ENCODE data around the gene MTG2.
"Not testable (repeated sequence)": the region's sequence is repeated elsewhere in the genome, so short reads cannot be mapped to it uniquely, and the experiment has no call there.

The MTG2 gene

GRCh38 chr20:62146019-62146755 lies 36.6 kb upstream of the MTG2 start:
- no peak for DNase-seq (ENCODE audit: low read depth in 2 of 2)

DNA sequence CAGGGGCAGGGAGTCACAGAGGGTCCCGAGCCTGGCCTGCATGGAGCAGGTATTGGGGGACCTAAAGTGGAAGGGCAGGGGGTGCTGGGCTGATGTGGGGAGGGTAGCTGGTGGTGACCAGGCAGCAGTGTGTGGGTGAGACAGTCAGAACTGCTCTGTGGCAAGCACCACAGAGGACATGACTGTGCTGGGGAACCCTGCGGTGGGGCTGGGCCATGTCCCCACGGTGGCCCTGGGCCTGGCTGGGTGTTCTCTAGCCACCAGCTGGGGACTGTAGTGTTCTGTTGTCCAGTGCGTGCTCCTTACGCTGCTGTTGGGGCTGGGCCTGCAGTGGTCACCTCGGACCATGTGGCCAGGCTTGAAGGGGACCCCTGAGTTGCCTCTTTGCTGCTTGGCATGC lies 35.7 kb upstream of the MTG2 start:
- DNase-seq (ENCODE audit: low read depth in 2 of 2), result no peak

DNA sequence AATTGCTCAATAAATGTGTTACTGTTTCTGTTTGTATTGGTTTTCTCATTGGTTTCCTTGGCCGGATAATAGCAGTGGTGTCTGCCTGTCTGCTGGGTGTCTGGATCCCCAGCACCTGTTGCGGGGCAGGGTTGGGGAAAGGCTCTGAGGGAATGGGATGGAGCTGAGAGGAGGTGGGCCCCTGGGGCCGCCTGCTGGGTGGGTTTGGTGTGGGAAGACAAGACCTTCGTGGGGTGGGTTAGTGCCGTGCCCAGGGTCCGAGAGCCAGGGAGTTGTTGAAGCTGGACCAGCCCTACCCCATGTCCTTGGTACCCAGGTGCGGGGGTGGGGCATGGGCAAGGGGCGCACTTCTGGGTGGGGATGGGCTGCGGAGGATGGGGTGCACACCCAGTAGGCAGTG lies 35.3 kb upstream of the MTG2 start:
- no peak for DNase-seq (ENCODE audit: low read depth in 2 of 2)

- DNase-seq (ENCODE audit: low read depth in 2 of 2), result not testable (repeated sequence)
Measured at GRCh38 chr20:62148383-62148782, 34.4 kb upstream of the MTG2 start.

DNA sequence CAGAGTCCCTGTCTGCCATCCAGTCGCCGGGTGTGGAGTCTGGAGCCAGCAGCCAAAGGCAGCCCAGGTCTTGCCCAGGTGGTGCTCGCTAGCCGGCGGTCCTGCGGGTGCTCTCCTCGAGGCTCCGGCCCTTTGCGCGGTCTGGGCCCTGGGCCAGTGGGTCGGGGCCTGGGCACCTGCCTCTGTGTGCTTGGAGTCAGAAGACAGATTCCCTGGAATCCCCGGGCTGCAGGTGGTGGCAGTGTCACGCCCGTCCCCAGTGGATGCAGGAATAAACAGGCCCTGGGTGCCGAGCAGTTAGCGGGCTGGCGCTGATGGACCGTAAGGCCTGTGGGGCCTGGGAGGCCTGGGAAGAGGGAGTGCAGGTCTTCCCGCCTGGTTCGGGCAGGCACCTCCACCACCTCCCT lies 33.9 kb upstream of the MTG2 start:
- DNase-seq (ENCODE audit: low read depth in 2 of 2), result no peak

DNA sequence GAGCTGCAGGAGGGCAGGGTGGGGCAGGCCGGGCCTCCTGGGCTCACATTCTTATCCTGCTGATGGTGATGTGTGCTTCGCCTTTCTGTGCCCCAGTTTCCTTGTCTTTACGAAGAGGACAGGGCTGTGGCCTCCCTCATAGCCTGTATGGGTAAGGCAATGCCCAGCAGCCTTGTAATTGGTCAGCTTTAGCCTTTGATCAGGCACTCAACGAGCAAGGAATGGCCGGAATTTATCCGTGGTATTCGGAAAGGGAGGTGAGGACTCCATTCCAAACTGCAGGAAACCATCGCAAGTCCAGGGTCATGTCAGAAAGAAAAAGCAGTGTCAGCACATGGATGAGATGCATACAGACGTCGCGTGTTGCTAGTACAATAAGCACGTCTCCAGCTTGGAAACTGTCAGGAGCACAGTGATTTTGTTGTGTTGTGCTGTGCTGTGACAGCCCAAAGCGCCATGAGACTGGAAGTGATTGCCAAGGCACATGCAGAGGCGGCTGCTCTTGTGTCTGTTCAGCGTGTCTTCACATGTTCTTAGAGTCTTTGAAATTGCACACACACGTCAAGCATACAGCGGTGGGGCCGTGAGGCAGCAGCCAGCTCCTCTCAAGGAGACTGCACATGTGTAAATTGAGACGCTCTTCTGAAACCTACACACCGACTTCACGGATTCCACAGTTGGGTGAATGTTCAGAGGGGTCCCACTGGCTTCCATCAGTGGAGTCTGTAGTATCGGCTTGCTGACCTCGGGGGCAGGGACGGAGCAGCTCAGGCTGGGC lies 33.1 kb upstream of the MTG2 start:
- DNase-seq (ENCODE audit: low read depth in 2 of 2), result no peak

GRCh38 chr20:62150310-62150575 lies 32.6 kb upstream of the MTG2 start:
- no peak for DNase-seq (ENCODE audit: low read depth in 2 of 2)

- no peak for DNase-seq (ENCODE audit: low read depth in 2 of 2)
Measured at GRCh38 chr20:62151225-62151624, 31.6 kb upstream of the MTG2 start.

DNA sequence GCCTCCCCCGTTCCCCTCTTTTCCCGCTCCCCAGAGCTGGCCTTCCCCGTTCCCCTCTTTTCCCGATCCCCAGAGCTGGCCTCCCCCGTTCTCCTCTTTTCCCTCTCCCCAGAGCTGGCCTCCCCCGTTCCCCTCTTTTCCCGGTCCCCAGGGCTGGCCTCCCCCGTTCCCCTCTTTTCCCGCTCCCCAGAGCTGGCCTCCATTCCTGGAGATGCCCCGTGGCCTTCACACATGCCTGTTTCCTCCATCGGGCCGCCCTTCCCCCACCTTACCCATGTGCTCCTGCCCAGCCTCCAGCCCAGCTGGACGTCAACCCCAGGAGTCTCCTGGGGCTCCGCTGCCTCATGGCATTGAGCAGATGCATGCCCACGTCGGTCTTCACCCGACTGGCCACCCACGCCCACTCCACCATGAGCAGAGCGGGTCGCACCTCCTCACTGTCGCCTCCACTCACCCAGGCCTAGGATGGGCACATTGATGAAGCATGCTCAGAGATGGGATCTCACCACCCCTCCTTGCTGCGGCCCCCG lies 30.9 kb upstream of the MTG2 start:
- DNase-seq (ENCODE audit: low read depth in 2 of 2), result no peak

GRCh38 chr20:62155428-62156253 lies 27.2 kb upstream of the MTG2 start:
- no peak for DNase-seq (ENCODE audit: low read depth in 2 of 2)

DNA sequence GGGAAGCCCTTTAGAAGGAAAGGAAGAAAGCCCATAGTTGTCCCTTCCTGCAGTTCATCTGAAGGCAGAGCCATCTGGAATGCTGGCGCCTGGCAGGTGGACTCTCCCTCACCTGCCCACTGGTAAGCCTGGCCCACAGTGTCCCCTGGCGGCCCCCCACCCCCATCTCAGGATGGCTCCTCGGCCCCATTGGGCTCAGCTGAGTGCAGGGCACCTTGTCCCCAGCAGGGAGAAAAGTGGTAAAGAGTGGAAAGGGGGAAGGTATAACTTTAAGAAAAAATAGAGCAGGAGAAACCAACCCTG lies 26.6 kb upstream of the MTG2 start:
- no peak for DNase-seq (ENCODE audit: low read depth in 2 of 2)

DNA sequence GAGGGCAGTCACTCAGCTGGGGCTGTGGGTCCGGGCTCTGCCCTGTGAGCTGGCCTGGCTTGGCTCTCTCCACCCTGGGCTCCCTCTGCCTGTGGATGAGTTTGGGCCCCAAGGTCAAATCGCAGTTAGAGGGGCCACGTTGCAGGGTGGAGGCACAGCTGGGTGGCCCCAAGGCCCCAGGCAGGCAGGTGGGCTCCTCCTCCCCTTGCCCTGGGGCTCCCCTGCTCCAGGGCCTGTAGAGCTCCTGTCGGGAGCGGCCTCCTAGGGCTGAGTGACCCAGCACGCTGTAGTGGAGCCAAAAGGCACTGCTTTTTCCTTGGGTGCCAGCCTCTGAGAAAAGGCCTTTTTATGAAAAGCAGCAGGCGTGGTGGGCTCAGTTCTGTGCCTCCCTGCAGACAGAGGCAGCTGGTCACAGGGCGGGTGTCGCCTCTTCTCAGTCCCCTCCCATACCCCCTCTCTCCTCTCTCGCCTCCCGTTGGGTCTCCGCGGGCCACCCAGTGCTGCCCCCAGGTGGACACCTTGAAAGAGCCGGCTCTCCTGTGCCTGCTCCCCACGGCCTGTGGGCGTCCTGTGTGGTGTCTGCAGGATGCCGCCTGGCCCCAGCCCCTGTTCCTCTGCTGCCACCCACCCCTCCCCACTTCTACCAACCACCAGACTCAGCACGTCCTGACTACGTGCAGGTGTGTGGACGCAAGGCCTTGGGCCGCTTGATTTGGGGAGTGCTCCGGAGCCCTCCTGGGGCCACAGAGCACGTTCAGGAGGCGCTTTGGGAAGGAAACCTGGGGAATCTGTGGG lies 26.0 kb upstream of the MTG2 start:
- peak; percentile 52 to 67 for DNase-seq (ENCODE audit: low read depth in 2 of 2)

GRCh38 chr20:62157387-62158087 lies 25.3 kb upstream of the MTG2 start:
- no peak for DNase-seq (ENCODE audit: low read depth in 2 of 2)

DNA sequence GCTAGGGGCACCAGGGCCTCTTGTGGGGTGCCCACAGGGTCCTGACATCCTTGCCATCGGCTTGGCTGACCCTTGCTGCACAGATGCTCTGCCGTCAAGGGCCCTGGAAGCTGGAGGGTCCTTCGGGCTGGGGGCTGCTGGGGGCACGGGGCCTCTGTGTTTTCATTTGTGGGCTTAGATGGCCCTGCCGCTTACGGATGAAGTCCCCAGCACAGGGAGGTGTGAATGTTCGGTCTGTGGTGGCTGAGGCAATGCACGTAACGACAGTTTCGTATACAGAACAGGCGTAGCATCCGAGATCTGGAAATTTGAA lies 24.8 kb upstream of the MTG2 start:
- DNase-seq (ENCODE audit: low read depth in 2 of 2), result no peak

DNA sequence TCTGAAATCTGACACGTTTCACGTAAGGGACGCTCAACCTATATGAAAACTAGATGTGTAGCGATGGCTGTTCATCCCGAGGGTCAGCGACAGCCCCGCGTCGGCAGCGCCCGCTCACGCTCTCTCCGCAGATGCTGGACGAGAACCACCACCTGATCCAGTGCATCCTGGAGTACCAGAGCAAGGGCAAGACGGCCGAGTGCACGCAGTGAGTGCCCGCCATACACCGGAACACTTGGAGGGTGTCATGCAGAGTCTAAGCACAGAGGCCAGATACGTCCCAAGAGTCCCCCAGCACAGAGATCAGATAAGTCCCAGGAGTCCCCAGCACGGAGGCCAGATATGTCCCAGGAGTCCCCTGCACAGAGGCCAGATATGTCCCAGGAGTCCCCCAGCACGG lies 24.3 kb upstream of the MTG2 start:
- DNase-seq (ENCODE audit: low read depth in 2 of 2), result no peak

DNA sequence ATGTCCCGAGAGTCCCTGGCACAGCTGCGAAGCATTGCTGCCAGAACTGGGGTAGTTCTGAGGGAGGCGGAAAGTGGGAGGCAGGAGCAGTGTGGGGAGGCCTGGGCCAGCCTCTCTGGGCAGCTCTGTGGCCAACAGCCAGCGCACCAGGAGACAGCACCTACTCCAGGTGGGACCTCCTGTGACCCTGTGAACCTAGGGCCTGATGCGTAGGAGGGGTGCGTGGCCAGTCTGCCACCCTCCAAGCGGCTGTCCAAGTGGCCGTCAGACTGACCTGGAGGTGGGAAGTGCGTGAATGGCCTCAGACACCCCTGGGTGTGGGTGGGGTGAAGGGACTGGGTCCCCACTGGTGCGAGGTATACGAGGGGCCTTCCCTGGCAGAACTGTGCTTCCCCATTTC lies 23.8 kb upstream of the MTG2 start:
- DNase-seq (ENCODE audit: low read depth in 2 of 2), result no peak

GRCh38 chr20:62159839-62160238 lies 23.0 kb upstream of the MTG2 start:
- peak; percentile 61 to 70 for DNase-seq (ENCODE audit: low read depth in 2 of 2)

GRCh38 chr20:62160253-62160652 lies 22.6 kb upstream of the MTG2 start:
- DNase-seq (ENCODE audit: low read depth in 2 of 2), result no peak

GRCh38 chr20:62160876-62161275 lies 22.0 kb upstream of the MTG2 start:
- no peak for DNase-seq (ENCODE audit: low read depth in 2 of 2)

GRCh38 chr20:62161347-62161746 lies 21.5 kb upstream of the MTG2 start:
- no peak for DNase-seq (ENCODE audit: low read depth in 2 of 2)

DNA sequence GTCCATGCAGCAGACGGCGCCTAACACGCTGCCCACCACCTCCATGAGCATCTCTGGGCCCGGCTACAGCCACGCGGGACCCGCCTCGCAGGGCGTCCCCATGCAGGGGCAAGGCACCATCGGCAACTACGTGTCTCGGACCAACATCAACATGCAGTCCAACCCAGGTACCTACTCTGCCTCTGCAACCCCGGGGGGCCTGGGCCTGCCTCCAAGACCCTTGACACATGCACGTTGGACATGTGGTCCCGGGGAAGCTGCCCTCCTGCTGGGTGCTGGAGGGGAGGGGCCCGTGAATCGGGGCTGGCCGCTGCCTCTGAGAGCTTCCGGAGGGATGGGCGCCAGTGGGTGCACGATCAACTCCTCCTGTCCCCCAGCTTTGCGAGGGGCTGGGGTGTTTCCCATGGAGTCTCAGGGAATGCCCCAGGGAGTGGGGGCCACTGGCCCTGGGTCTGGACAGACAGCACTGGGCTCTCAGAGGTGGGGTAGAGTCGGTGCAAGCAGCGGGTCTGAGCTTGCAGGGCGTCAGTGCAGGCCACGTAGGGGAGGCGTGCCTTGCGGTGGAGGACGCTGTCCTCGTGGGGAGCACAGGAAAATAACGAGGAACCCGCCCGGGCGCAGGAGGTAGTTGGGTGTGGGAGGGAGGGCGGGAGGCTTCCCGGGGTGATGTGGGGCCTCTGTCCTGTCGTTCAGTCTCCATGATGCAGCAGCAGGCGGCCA lies 19.9 kb upstream of the MTG2 start:
- no peak for DNase-seq (ENCODE audit: low read depth in 2 of 2)

Data from stimulated activated CD4-positive, alpha-beta T cell treated with anti-CD3 and anti-CD28 coated beads, Interleukin-15, amount 100 ng/mL, for 48 hours (primary cell).